ENCODE results near the gene SCARF1.

The SCARF1 gene

DNA sequence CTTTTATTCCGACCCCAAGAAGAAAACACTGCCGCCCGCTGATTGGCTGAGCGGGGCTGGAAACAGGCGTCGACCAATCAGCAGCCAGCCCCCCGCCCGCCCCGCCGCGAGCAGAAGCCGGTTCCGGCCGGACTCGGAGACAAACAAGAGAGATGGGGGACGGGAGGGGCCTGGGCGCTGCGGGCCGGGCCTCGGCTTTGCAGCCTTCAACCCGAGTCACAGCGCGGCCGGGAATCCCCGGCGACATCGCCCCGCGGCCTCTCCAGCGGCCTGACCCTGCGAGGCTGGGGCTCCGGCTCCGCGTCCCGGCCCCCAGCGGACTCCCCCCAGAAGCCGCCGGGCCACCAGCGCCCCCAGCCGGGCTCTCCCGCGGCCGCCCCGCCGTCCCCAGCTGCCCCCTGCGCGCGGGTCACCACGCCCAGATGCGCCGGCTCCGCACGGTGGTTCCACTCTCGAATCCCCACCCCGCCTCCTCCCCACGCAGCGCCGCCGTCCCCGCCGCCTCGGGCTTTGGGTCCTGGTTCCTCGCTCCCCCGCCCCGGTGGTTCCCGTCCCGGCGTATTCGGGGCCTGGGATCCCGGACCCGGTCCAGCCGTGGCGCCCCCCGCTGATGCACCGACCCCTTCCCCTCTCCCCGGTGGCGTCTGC is 16.6 kb downstream of the SCARF1 start:
- peak; percentile 85 for DNase-seq (ENCODE audit: low read depth)

DNA sequence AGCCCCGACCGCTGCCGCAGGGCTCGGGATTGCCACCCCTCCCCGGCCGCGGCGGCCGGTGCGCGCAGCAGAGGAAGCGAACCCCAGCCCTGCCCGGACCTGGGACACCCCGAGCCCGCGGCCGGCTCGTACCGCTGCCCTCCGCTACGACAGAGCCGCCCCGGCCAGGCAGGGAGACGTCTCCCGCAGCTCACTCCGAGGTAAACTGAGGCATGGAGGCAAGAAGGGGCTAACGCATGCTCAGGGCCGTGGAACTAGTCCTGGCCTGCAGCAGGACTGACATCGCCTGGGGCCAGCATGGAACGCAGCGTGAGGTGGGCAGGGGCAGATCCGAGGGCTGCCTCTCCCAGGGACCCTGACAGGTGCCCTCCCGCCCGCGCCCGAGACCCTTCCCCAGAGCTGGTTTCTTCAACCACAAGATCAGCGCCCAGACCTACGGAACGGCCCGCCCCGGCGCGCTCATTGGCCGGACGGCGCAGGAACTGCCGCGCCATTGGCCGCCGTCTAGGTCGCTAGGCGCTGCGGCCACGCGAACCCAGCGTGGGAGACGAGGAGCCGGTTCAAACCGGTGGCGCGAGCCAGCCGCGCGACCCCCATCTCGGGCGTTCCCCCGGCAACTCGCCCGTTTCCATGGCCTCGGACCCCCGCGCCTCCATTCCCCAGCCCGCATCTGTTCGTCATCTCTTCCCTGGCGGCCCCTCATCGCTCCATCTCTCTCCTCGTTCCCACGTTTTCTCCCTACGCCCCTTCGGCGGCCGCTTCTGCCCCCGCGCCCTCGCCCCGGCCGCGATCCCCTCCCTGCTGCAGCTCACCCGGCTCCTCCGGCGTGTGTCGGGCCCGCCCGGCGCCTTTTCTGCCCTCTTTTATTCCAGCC is 17.3 kb downstream of the SCARF1 start, which contains the start of gene SLC43A2:
Gene SLC43A2 (minus strand): TSS at position 853 of the 874 bp plus-strand sequence. CDS start 960 bp downstream, outside the sequence.
- DNase-seq (ENCODE audit: low read depth): peak; percentile 69

DNA sequence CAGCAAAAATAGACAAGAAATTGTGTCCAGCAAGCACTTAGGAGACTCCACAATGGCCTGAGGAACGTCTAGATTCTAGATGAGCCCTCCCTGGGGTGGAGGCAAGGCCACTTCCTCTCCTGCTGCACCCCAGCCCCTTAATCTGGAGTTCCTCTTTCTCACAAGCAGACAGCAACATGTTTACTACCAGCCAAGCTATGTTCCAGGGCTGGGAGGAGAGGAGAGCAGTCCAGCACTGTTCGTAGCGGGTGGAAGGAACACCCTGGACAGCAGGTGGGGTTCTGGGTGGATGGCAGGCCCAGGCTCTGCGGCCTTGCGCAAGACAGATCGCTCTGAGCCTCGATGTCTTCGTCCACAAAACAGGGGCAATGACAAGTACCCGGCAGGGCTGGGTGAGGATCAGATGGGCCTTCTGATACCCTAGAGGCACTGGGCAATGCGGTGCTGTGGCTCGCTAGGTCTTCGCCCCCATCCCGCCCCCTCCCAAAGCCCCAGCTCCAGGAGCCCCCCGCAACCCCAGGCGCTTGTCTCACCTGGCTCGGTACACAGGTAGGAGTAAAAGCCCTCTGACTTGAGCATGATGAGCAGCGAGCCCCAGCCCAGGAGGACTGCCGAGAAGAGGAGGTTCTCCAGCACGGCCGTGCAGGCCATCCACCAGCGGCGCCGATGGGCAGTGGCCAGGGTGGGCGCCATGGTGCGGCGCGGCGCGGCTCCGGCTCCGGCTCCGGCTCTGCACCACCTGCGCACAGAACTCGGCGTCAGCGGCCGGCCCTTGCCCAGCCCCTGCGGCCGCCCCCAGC is 18.1 kb downstream of the SCARF1 start:
- no peak for DNase-seq (ENCODE audit: low read depth)

DNA sequence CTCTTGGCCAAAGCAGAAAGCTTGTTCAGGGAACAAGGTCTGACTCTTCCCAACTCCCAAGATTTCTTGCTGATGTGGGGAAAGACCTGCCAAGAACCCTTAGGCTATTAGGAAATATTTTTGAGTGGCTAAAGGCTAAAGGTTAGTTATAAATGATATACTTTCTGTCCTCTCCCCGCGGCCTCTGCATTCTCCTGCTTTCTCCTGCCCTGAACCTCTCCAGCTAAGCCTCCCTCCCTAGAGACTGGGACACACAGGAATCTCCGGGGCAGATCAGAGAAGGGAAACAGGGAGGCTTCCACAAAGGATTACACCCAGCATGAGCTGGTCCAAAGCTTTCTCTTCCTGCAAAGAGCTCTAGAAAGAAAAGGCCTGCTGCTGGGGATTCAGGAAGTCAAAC is 19.2 kb downstream of the SCARF1 start:
- no peak for DNase-seq (ENCODE audit: low read depth)

DNA sequence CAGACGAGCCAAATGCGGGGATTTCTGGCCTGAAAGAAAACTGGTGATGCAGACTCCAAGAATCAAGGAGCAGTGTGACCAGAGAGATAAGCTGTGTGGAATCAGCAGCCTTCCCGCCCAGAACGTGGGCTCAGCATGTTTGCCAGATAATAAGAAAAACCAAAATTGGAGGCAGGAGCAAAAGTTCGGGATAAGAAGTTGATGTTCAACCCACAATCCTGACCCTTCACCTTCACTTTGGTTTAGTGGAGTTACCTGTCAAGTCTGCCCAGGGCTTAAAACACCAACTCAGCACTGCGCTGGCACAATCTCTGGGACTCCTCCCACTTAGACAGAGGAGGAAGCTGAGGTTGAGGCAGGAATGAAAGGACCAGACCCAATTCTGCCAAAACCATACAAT is 20.0 kb downstream of the SCARF1 start:
- DNase-seq (ENCODE audit: low read depth): no peak

DNA sequence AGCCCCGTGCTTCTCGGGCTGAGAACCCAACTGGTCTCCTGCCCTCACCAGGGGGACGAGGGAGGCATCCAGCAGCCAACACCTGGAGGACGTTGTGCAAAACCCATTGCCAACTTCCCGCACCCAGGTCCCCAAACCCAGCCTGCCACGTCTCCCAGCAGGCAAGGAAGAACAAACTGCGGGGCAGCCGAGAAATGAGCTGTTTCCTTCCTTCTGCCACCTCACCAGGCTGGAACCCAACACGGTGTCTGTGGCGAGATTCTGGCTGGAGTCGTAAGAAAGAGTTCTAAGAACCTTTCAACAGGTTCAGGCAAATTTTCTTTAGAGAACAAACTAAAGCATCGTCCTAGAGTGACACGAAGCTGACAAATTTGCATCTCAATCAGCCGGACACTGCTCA is 20.5 kb downstream of the SCARF1 start:
- no peak for DNase-seq (ENCODE audit: low read depth)

DNA sequence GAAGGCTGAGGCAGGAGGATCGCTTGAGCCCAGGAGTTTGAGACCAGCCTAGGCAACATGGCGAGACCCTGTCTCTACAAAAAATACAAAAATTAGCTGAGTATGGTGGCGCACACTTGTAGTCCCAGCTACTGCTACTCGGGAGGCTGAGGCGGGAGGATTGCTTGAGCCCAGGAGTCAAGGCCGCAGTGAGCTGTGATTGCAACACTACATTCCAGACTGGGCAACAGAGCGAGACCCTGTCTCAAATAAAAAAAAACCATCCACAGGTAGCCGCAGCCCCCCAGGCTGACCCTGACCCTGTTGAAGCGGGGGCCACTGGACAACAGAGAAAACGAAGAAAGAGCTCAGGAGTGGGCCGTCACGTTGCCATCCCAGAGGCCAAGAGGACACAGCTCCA is 20.9 kb downstream of the SCARF1 start:
- DNase-seq (ENCODE audit: low read depth): no peak

DNA sequence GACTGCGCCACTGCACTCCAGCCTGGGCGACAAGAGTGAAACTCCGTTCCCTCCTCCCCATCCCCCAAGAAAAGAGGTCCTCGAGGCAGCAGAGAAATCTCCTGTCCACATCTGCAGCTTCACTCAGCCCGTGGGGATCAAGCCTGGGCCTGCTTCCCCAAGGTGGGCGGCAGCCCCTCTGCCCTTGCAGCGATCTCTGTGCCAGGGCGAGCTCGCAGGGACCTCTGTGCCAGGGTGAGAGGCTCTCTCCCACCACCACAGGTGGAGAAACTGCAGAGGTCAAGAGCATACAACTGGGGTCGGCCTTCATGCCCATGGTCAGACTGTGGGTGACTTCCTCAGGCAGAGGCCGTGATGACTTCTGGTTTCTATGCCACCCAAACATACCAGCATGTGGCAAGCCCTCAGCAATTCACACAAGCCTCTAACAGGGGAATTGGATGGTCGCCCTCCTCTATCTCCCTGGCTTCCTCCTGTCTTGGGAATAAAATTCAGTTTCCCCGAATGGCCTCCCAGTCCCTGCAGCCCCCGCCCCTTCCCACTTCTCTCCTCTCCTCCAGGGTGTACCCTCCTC is 22.4 kb downstream of the SCARF1 start:
- DNase-seq (ENCODE audit: low read depth): no peak

DNA sequence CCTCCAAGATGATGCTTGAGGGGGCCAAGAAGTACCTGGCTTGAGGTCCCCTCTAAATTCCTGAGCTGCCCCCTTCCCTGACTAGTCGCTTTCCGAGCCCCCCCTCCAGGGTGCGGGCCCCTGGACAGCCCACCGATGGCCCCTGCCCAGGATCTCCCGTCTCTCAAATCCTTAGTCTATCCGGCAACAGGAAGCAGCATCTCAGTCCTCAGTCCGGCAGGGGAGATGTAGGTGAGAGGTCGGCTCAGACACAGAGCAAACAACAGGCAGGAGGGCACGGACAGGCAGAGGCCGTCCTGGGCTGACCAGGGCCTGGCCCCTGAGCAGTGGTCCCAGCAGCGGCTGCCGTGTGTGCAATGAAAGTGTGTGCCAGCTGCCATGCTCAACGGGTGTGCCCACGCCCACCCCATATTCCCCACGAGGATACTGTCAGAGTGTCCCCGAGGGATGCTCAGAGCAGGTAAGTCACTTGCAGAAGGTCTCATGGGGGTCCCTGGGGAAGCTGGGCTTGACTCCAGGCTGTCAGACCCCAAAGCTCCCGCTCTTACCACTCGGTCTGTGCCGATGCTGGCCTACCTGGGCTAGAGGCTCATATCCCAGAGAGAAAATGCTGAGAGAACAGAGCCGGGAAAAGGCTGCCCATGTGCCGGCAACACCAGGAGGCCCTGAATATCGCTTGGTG is 24.1 kb downstream of the SCARF1 start:
- DNase-seq (ENCODE audit: low read depth): no peak

DNA sequence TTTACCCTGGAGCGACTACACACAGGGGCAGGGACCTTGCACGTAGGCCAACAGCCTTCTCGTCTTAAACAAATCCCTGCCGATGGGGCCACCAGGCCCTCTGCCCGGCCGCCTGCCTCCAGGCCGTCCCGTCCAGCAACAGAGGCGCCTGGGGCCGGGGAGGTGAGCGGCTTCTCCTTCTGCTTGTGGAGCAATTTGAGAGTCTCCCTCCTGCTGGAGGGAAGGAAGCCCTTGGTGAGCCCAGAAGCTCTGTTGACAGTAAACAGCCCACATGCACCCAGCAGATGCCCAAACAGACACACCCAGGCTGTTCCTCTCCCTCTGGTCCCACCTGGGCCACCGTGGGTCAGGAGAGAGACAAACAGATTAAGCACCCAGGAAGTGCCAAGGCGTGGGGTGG is 25.0 kb downstream of the SCARF1 start:
- DNase-seq (ENCODE audit: low read depth): no peak

DNA sequence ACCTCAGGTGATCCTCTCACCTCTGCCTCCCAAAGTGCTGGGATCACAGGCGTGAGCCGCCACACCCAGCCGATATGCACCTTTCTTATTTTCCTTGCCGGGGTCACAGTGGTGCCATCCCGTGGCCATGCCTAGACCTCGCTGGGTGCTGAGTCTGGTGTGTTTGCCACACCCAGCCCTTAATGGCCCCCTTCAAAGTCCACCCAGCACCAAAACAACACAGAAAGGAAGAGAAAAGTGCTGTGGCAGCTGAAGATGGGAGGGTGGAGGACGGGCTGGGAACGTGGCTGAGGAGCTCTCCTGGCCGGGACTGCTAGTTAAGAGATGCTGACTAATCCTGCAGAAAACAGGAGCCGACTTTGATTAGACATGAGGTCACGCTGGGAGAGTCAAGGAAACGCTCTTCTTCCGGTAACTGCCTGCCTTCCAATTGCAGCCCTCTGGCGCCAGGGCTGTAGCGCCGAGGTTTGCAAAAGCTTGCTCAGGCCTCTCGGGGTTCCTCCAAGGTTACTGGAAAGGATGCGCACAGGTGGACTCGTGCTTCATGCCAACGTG is 27.8 kb downstream of the SCARF1 start:
- no peak for DNase-seq (ENCODE audit: low read depth)

DNA sequence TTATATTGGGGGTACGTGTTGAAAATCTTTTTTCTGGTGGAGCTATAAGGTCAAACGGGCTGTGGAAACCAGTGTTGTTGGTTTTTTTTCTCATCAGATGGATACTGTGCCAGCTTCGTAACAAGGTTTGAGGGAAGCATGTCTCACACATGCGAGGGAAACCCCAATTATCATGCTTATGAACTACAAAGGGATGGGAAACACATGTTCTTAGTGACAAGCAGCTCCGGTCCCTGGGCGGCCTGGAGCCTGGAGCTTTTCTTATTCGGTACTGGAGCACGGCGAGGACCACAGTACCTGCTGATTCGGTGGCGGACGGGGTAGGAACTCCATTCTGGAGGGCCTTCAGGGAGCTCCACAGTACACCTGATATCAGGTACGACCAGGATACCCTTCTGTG is 29.4 kb downstream of the SCARF1 start:
- no peak for DNase-seq (ENCODE audit: low read depth)

DNA sequence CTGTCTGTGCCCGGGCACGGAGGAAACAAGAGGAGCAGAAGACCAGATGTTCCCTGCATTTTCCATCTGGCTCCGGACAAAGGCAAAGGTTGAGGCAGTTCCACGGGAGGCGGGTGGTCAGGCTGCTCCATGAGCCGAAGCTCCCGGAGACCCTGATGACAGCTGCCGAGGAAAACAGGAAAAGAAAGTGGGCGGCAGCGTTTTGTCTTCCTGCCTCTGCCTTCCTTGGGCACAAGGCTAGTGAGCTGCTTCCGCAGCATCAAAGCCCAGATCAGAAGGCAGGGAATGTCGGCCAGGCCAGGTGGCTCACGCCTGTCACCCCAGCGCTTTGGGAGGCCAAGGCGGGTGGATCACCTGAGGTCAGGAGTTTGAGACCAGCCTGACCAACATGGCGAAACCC is 33.1 kb downstream of the SCARF1 start:
- no peak for DNase-seq (ENCODE audit: low read depth)

DNA sequence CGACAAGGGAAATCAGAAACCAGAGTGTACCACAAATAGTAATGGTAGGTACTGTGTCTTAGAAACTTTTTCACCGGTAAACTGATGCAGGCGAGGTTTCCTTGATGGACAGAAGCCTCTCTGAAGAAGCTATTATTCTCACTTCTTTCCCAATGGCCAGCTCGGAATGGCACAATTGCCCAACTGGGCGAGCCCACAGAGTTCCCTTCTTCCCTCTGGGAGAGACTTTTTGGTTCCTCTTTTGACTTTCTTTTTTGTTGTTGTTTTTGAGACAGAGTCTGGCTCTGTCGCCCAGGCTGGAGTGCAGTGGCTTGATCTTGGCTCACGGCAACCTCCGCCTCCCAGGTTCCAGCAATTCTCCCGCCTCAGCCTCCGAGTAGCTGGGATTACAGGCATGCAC is 33.8 kb downstream of the SCARF1 start:
- DNase-seq (ENCODE audit: low read depth): no peak

DNA sequence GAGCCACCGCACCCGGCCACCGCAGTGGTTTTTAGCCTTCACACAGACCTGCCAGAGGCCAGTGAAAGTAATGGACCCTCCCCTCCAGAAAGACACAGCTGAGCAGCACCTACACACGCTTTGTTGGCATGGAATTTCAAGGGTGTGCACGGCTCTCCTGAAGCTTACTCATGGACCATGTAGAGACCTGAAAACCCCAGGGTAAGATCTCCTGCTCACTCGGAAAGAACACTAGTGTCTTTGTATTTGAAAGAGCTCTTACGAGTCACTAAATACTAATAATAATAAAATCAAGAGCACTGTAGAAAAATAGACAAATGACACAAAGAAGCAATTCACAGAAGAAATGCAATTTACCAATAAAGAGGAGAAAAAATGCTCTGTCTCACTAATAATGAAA is 36.9 kb downstream of the SCARF1 start:
- no peak for DNase-seq (ENCODE audit: low read depth)

DNA sequence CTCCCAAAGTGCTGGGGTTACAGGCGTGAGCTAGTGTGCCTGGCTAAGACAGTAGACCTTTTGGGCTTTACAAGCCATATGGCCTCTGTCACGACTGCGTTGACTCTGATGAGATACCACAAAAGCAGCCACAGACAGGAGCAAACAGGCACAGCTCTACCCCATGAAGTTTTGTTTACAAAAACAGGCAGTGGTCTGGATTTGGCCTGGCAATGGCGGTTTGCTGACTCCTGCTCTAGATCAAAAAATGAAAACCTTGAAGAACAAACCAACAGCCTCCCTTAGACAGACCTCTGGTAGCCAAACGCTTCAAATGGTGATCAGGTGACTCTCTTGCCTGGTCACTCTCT is 37.6 kb downstream of the SCARF1 start:
- no peak for DNase-seq (ENCODE audit: low read depth)

DNA sequence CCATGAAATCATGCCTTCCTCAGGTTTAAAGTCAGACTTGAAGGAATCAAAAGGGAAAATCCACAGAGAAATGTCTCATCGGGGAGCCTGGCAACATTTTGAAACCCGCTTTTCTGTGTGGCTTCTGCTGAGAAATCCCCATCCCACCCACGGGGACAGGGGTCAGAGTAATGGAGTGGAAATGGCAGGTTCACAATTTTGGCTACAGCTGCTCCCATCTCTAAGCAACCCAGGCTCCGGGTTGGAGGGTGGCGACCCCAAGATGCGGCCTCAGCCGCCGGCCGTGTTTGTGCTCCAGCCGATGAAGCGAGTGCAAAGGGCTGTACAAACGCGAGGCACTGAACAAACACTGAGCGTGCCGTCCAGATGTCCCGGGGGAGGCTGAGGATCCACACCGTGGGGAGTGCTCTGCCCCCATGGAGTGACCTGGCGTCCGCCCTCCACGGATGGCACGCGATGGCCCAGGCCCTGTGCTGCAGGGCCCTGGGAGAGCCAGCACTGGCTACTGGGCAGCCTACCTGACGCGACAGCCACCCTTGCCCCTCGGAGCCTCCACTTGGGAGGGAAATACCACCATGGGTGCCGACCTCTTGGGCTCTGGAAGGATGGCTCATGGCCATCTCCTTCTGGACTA is 39.1 kb downstream of the SCARF1 start:
- no peak for DNase-seq (ENCODE audit: low read depth)

DNA sequence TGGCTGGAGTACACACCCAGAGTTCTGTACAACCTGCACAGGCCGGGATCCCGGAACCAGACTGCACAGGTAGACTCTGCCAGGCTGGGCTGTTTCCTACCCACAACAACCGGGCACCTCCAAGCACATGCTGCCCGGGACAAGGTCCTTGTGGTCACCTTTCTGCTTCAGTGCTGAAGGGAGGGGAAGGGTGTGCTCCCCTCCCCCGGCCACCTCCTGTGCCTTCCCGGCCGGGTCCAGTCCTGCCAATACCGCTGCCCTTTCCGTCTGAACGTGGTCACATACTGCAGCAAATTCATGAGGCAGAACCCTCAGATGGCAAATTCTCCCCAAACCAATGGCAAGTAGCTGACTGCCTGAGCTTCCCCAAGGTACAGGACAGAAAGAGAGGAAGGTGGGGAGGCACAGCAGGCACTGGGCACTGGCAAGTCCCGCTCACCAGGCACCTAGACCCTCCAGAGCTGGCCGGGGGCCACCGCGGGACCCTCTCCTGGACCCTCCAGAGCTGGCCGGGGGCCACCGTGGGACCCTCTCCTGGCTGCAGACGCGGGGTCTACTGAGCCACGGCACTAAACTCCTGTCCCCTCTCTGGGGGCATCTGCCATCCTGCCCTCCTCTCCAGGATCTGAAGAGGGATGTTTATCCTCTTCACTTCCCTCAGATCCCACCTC is 39.7 kb downstream of the SCARF1 start:
- no peak for DNase-seq (ENCODE audit: low read depth)

DNA sequence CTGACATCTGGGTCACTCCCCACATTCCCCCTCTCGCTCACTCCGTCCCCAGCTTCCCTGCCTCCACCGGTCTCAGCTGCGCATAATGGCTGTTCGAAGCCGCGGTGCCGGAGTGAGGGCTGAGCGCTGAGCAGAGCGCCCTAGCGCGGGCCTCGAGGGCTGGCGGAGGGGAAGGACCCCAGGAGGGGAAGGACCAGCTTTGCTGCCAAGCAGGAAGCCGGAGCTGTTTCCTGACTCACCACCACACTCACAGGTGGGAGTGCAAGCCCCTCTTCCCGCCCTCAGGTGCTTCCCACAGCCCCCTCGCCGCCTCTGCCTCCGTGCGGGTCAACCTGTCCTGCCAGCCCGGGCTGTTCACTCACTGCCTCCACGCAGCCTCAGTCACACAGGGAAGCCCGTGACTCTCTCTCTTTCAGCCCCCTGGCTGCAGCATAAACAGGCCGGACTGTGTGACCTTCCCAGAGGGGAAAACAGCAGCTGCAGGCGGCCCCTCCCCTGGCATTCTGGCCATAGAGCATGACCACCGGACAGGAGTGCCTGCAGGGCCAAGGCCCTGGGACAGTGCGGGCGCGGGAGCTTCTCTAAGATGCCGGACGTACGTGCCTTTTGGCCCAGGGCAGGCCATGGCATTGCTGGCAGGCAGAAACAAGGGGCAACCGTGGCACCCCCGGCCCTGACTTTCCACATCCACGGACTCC is 40.6 kb downstream of the SCARF1 start:
- no peak for DNase-seq (ENCODE audit: low read depth)

DNA sequence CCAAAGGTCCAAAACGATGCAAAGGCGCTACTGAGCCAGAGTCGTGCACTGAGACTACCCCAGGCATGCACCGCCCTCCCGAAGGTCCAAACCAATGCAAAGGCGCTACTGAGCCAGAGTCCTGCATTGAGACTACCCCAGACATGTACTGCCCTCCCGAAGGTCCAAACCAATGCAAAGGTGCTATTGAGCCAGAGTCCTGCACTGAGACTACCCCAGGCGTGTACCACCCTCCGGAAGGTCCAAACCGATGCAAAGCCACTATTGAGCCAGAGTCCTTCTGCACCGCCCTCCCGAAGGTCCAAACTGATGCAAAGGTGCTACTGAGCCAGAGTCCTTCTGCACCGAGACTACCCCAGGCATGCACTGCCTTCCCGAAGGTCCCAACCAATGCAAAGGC is 44.0 kb downstream of the SCARF1 start:
- DNase-seq (ENCODE audit: low read depth): no peak
